Activated naive CD4-positive, alpha-beta T cell treated with anti-CD3 and anti-CD28 coated beads, Interleukin-2, amount 50 U/mL, for 24 hours (primary cell): ENCODE data around the gene BTBD9.
A peak's percentile ranks its signal among the peaks of the same experiment; 100 is the strongest.

Source experiments
- H3K27ac Mint-ChIP-seq: one replicate; pipeline ENCODE4 v1.8.0; 2021; ENCODE audit warnings: mild to moderate bottlenecking, mixed read lengths
- H3K27me3 Mint-ChIP-seq: one replicate; pipeline ENCODE4 v1.8.0; 2021; ENCODE audit warnings: mixed read lengths
- H3K36me3 Mint-ChIP-seq: one replicate; pipeline ENCODE4 v1.8.0; 2021; ENCODE audit warnings: mixed read lengths
- H3K4me1 Mint-ChIP-seq: one replicate; pipeline ENCODE4 v1.8.0; 2021; ENCODE audit warnings: mixed read lengths
- H3K4me3 Mint-ChIP-seq: one replicate; pipeline ENCODE4 v1.8.0; 2021; ENCODE audit warnings: mild to moderate bottlenecking, mixed read lengths
- H3K9me3 Mint-ChIP-seq: one replicate; pipeline ENCODE4 v1.8.0; 2021; ENCODE audit warnings: mixed read lengths

BTBD9 gene

DNA sequence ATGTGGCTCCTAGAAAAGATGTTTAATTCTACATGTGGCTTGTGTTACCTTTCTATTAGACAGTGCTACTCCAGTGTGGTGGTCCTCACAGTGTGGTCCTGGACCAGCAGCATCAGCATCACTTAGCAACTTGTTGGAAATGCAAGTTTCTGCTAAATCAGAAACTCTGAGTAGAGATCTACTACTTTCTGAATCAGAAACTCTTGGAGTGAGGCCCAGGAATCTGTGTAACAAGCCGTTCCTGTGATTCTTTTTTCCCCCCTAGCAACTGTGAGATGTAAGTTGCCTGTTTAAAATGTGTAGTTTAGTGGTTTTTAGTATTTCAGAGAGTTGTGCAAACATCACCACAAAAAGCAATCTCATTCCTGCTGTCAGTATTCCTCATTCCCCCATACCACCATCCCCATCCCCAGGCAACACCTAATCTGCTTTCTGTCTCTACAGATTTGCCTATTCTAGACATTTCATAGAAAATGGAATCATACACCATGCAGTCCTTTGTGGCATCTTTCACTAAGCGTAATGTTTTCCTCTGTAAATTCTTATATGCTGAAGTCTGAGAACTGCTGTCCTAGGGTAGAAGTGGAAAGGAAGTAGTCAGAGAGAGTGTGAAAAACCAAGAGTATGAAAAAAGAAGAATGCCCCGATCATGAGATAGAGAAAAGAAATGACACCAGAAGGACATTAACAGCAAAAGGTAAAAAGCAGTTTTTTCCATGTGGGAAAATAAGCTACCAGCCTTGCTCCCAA, 18.9 kb upstream of the BTBD9 start:
- peaks cover 6% of the 10 kb centered on the region for H3K36me3 Mint-ChIP-seq
- no peak overlapping the region for H3K27ac Mint-ChIP-seq
- no peaks in the 10 kb centered on the region for H3K27me3 Mint-ChIP-seq
- H3K4me1 Mint-ChIP-seq = no peaks in the 10 kb centered on the region
- H3K9me3 Mint-ChIP-seq = no peaks in the 10 kb centered on the region
- no peak overlapping the region for H3K4me3 Mint-ChIP-seq

GRCh38 chr6:38656896-38657295, 17.2 kb upstream of the BTBD9 start:
- Mint-ChIP-seq H3K36me3 (peaks cover 6% of the 10 kb centered on the region), H3K4me1 (no peaks in the 10 kb centered on the region), H3K27me3 (no peaks in the 10 kb centered on the region), H3K9me3 (no peaks in the 10 kb centered on the region), H3K4me3 (no peak overlapping the region), H3K27ac (no peak overlapping the region)

DNA sequence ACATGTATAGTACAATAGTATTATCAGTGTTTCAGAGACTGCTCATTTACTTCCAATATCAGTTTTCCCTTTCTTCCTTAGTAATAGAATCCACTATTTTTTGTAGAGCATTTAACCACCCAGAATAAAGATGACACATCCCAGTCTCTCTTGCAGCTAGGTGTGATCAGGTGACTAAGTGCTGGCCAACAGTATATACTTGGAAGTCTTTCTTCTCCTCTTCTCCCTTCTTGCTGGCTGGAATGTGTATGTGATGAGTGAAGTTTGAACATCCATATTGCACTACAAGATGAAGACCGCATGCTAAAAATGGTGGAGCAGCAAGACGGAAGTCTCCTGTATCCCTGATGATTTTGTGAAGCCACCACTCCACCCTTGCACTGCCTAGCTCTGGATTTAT, 14.5 kb upstream of the BTBD9 start:
- Mint-ChIP-seq H3K27me3 (no peaks in the 10 kb centered on the region), H3K27ac (no peak overlapping the region), H3K4me3 (no peak overlapping the region), H3K9me3 (no peaks in the 10 kb centered on the region), H3K4me1 (no peaks in the 10 kb centered on the region), H3K36me3 (peaks cover 3% of the 10 kb centered on the region)

- H3K36me3 Mint-ChIP-seq = peaks cover 11% of the 10 kb centered on the region
- no peaks in the 10 kb centered on the region for H3K9me3 Mint-ChIP-seq
- H3K27me3 Mint-ChIP-seq = no peaks in the 10 kb centered on the region
- no peaks in the 10 kb centered on the region for H3K4me1 Mint-ChIP-seq
- no peak overlapping the region for H3K4me3 Mint-ChIP-seq
- no peak overlapping the region for H3K27ac Mint-ChIP-seq
These were observed 11.5 kb upstream of the BTBD9 start for GRCh38 chr6:38651121-38651784.

DNA sequence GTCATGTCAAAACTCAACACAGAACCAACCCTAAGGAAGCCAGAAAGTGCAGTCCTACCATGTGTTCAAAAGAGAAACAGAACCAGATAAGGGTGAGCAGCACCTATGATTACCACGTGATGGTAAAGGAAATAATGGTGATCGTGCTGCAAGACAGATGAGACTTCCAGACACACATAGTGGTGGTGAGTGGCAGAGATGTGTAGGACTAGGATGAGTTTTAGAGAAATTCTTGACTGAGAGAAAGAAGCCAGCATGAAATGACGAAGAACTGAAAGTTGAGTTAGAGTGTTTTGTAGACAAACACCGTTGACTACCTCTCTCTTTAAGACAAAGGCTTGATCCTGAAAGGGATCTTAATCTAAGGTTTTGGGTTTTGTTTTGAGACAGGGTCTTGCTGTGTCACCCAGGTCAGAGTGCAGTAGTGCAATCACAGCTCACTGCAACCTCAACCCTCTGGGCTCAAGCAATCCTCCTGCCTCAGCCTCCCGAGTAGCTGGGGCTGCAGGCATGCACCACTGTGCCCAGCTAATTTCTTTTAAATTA, 10.6 kb upstream of the BTBD9 start:
- H3K36me3 Mint-ChIP-seq = peaks cover 11% of the 10 kb centered on the region
- H3K27me3 Mint-ChIP-seq = no peaks in the 10 kb centered on the region
- H3K27ac Mint-ChIP-seq = no peak overlapping the region
- no peaks in the 10 kb centered on the region for H3K4me1 Mint-ChIP-seq
- H3K4me3 Mint-ChIP-seq = no peak overlapping the region
- no peaks in the 10 kb centered on the region for H3K9me3 Mint-ChIP-seq

DNA sequence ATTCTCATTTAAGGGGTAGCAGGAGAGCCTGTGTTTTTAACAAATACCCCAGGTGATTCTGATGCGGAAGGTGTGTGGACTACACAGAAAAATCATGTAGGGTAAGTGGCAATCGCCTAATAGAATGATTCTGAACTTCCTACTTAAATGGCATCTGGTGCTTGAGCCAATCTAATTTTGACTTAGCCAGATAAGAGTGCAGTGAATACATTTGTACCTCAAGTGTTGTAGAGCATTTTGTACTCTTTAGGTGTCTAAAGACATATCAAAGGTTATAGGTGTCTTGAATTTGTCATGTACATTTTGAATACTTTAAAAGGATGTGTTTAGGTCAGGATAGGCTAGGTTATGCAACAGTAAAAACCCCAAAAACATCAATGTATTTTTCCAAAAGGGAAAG, 10.0 kb upstream of the BTBD9 start:
- no peaks in the 10 kb centered on the region for H3K9me3 Mint-ChIP-seq
- no peak overlapping the region for H3K27ac Mint-ChIP-seq
- no peaks in the 10 kb centered on the region for H3K4me1 Mint-ChIP-seq
- H3K27me3 Mint-ChIP-seq = no peaks in the 10 kb centered on the region
- H3K4me3 Mint-ChIP-seq = no peak overlapping the region
- H3K36me3 Mint-ChIP-seq = peaks cover 11% of the 10 kb centered on the region

DNA sequence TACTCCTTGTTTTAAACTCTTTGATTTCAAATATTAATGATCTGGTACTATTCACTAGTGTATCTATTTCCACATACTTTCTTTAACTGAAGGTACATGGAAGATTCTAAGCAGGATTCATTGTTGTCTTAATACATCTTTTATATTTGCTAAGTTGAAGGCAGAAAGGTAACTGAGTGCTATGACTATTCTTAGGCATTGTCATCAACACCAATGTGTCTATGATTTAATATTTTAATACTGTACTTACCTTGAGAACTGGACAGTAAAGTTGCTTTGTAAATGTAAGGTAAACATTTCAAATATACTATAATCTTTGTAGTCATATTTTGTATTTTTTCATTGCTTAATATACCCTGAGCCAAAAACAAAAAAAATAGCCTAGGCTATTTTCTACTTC, 8.9 kb upstream of the BTBD9 start:
- H3K27ac Mint-ChIP-seq = no peak overlapping the region
- no peak overlapping the region for H3K4me3 Mint-ChIP-seq
- peaks cover 11% of the 10 kb centered on the region for H3K36me3 Mint-ChIP-seq
- H3K4me1 Mint-ChIP-seq = no peaks in the 10 kb centered on the region
- no peaks in the 10 kb centered on the region for H3K9me3 Mint-ChIP-seq
- no peaks in the 10 kb centered on the region for H3K27me3 Mint-ChIP-seq

GRCh38 chr6:38646166-38646878, 6.6 kb upstream of the BTBD9 start:
- Mint-ChIP-seq H3K4me3 (no peak overlapping the region), H3K27me3 (no peaks in the 10 kb centered on the region), H3K27ac (no peak overlapping the region), H3K4me1 (peaks cover 4% of the 10 kb centered on the region), H3K36me3 (peaks cover 10% of the 10 kb centered on the region), H3K9me3 (no peaks in the 10 kb centered on the region)

DNA sequence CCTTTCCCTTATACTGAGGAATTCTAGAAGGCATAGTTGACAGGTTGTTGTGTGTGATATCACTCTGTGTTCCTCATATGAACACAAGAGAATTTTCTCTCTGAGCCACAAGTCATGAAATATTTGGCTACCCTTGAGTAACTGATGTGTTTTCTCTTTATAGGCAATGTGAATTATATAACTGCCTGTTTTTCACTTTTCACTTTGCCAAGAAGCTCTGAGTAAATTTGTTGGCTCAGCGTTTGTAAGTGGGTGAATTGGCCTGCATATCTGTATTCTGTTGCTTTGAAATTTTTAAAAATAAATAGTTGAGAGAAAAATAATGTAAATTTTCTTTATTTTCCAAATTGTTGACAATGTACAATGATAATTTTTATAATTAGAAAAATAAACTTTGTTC, 5.2 kb upstream of the BTBD9 start:
- H3K27me3 Mint-ChIP-seq = no peaks in the 10 kb centered on the region
- H3K9me3 Mint-ChIP-seq = no peaks in the 10 kb centered on the region
- H3K4me1 Mint-ChIP-seq = peaks cover 16% of the 10 kb centered on the region
- peaks cover 9% of the 10 kb centered on the region for H3K36me3 Mint-ChIP-seq
- H3K4me3 Mint-ChIP-seq = no peak overlapping the region
- no peak overlapping the region for H3K27ac Mint-ChIP-seq

GRCh38 chr6:38640216-38640909, 634 bp upstream of the BTBD9 start:
- Mint-ChIP-seq H3K27ac (peak overlapping the region; percentile 95), H3K4me1 (peaks cover 53% of the 10 kb centered on the region), H3K4me3 (peak overlapping the region; percentile 92), H3K36me3 (no peaks in the 10 kb centered on the region), H3K27me3 (no peaks in the 10 kb centered on the region), H3K9me3 (no peaks in the 10 kb centered on the region)

DNA sequence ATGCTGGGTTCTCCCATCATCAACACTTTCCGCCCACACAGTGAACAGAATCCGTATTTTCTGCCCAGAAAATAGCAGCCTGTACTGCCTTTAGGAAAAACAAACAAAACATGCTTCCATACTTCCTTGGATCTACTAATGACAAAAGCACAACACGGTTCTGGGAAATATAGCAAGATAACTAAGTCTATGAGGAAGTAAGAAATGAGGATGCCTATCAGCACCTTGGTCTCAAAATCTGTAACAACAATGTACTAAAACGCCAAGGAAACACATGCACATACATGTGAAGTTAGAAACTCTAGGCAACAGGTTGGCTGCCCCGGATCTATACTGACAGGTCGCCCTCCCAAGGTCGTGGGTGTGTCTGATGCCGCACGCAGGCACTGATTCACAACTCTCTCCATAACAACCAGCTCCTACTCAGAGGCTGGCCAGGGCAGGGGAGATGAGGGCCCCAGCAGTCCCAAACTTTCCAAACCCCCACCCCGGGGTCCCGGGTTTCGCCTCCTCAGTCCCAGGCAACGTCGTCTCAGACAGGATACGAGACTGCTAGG, 710 bp downstream of the BTBD9 start:
- Mint-ChIP-seq H3K9me3 (no peaks in the 10 kb centered on the region), H3K27ac (peak overlapping the region; percentile 60), H3K4me1 (peaks cover 64% of the 10 kb centered on the region), H3K4me3 (peak overlapping the region; percentile 92), H3K27me3 (no peaks in the 10 kb centered on the region), H3K36me3 (no peaks in the 10 kb centered on the region)

DNA sequence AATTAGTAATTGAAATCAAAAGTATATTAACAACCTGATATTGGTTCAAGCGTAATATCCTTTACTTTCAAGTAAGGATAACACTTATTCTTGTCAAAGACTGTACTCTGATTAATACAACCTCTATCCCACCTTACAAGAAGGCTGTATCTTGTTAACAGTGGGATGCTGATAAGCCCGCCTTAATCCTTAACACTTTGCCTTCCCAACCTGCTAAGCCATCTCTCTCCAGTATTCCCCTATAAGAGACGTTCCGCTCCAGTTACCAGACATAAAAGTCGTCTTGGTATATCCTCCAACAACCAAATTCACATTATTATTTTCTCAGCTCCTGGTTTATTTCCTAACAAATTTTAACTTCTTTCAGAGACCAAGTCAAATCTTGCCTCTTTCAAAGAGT, 2.0 kb downstream of the BTBD9 start:
- Mint-ChIP-seq H3K4me1 (peaks cover 72% of the 10 kb centered on the region), H3K36me3 (no peaks in the 10 kb centered on the region), H3K4me3 (peak overlapping the region; percentile 92), H3K27me3 (no peaks in the 10 kb centered on the region), H3K9me3 (no peaks in the 10 kb centered on the region), H3K27ac (peak overlapping the region; percentile 59)

- Mint-ChIP-seq H3K4me3 (no peak overlapping the region), H3K36me3 (peaks cover 3% of the 10 kb centered on the region), H3K4me1 (peaks cover 71% of the 10 kb centered on the region), H3K27me3 (no peaks in the 10 kb centered on the region), H3K9me3 (no peaks in the 10 kb centered on the region), H3K27ac (peak overlapping the region; percentile 64)
These were observed 3.7 kb downstream of the BTBD9 start for GRCh38 chr6:38636027-38636426.

- Mint-ChIP-seq H3K27ac (no peak overlapping the region), H3K4me1 (peaks cover 61% of the 10 kb centered on the region), H3K9me3 (no peaks in the 10 kb centered on the region), H3K36me3 (peaks cover 3% of the 10 kb centered on the region), H3K4me3 (no peak overlapping the region), H3K27me3 (no peaks in the 10 kb centered on the region)
These were observed 5.2 kb downstream of the BTBD9 start for GRCh38 chr6:38634518-38634917.

DNA sequence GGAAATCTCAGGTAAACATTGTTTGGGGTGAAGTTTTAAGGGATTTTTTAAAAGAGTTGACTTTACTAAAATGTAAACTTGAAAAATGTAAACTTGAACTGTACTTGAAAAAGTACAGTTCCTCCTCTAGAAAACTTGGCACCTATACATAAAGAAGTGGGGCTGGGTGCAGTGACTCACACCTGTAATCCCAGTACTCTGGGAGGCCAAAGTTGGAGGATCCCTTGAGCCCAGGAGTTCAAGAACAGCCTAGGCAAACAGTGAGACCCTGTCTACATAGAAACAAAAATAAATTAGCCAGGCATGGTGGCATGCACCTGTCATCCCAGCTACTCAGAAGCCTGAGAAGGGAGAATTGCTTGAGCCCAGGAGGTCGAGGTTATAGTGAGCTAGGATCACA, 7.2 kb downstream of the BTBD9 start:
- H3K27me3 Mint-ChIP-seq = no peaks in the 10 kb centered on the region
- H3K4me3 Mint-ChIP-seq = no peak overlapping the region
- H3K9me3 Mint-ChIP-seq = no peaks in the 10 kb centered on the region
- peaks cover 3% of the 10 kb centered on the region for H3K36me3 Mint-ChIP-seq
- peaks cover 60% of the 10 kb centered on the region for H3K4me1 Mint-ChIP-seq
- no peak overlapping the region for H3K27ac Mint-ChIP-seq
